Measurements from ENCODE around the gene TNIP1.
A peak's percentile ranks its signal among the peaks of the same experiment; 100 is the strongest.

TNIP1 gene

GRCh38 chr5:151082282-151082902 lies 1.6 kb upstream of the TNIP1 start:
- DNase-seq, result no peak

- no peak for DNase-seq
Measured at GRCh38 chr5:151081431-151082281, 822 bp upstream of the TNIP1 start.

GRCh38 chr5:151079838-151080612 lies 809 bp downstream of the TNIP1 start:
- DNase-seq, result no peak

- no peak for DNase-seq
Measured at GRCh38 chr5:151078490-151079262, 2.2 kb downstream of the TNIP1 start.

- DNase-seq, result no peak
Measured at GRCh38 chr5:151077967-151078366, 2.9 kb downstream of the TNIP1 start.

- DNase-seq, result no peak
Measured at GRCh38 chr5:151077419-151077818, 3.4 kb downstream of the TNIP1 start.

- DNase-seq, result no peak
Measured at GRCh38 chr5:151076616-151077015, 4.2 kb downstream of the TNIP1 start.

GRCh38 chr5:151075698-151076331 lies 5.0 kb downstream of the TNIP1 start:
- DNase-seq, result no peak

GRCh38 chr5:151074557-151074956 lies 6.3 kb downstream of the TNIP1 start:
- DNase-seq, result no peak

- no peak for DNase-seq
Measured at GRCh38 chr5:151073280-151073679, 7.6 kb downstream of the TNIP1 start.

- DNase-seq, result no peak
Measured at GRCh38 chr5:151072630-151073025, 8.2 kb downstream of the TNIP1 start.

GRCh38 chr5:151071848-151072629 lies 8.8 kb downstream of the TNIP1 start:
- no peak for DNase-seq

- DNase-seq, result no peak
Measured at GRCh38 chr5:151071021-151071420, 9.8 kb downstream of the TNIP1 start.

GRCh38 chr5:151070449-151070848 lies 10.4 kb downstream of the TNIP1 start:
- DNase-seq, result no peak

- DNase-seq, result peak; percentile 71
Measured at GRCh38 chr5:151068433-151069197, 12.2 kb downstream of the TNIP1 start.

GRCh38 chr5:151067632-151068432 lies 13.0 kb downstream of the TNIP1 start:
- no peak for DNase-seq

- no peak for DNase-seq
Measured at GRCh38 chr5:151066920-151067319, 13.9 kb downstream of the TNIP1 start.

GRCh38 chr5:151065609-151066008 lies 15.2 kb downstream of the TNIP1 start:
- no peak for DNase-seq

GRCh38 chr5:151064916-151065499 lies 15.8 kb downstream of the TNIP1 start:
- no peak for DNase-seq

All from femur (tissue), 1 donor.